HG03457 (cell line): Measurements from ENCODE around the gene JAML.
A peak's percentile ranks its signal among the peaks of the same experiment; 100 is the strongest.

ENCODE experiments used
- ATAC-seq: cut with Tn5 transposase; IDR thresholded peaks from one replicate; pipeline ENCODE4 v1.9.1; 2021; ENCODE audit warnings: moderate number of reproducible peaks; ENCODE audit not compliant: unreplicated experiment

Gene JAML

DNA sequence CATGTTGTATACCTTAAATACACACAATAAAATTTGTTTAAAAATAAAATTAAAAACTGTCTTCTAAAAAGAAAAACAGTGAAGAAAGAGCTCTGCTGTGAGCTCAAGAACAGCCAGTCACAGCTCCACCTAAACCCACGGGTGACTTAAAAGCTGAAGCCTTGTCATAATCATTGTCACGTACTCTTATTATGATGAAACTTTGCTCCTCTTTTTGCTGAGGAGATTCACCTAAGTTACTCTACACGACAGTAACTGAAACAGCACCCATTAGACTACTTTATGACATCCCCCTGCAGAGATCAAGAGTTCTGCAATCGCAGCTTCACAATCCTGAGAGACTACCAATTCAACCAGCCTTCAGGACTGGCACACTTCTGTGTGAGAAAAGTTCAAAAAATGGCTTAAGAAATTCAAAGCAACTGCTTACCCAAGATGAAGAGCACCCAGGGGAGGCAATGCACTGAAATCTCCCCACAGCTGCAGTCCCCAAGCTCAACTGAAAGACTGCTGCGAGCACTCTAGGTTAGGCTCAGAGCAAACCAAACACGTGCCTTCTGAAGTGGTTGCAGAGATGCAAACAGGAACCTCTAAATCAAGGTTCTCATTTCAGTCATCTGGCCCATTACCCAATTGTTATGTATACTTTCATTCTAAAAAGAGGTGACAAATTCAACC is at the start of gene JAML:
JAML (minus strand) TSS at position 501 of the 678 bp plus-strand sequence. CDS start 10,145 bp downstream, outside the sequence.
- ATAC-seq = no peak

- no peak for ATAC-seq
These were observed 49.4 kb upstream of the JAML start for GRCh38 chr11:118274186-118274585.

DNA sequence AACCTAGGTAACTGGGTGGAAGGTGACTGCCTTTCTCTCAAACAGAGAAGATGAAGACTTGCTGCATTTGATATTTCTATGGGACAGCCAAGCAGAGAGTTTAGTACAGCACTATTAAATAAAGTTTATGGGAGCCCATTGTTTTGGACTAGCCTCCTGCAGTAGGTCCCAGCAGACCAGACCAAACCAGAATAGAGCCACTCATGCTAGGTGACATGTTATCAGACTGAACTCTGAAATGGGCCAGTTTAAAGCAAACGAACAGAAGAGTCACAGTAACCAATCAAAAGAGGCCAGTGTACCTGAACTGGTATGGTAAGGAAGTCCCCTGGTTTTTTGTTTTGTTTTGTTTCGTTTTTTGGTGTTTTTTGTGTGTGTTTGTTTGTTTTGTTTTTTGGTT is 47.2 kb upstream of the JAML start:
- no peak for ATAC-seq

GRCh38 chr11:118267486-118267885 is 42.7 kb upstream of the JAML start:
- no peak for ATAC-seq

DNA sequence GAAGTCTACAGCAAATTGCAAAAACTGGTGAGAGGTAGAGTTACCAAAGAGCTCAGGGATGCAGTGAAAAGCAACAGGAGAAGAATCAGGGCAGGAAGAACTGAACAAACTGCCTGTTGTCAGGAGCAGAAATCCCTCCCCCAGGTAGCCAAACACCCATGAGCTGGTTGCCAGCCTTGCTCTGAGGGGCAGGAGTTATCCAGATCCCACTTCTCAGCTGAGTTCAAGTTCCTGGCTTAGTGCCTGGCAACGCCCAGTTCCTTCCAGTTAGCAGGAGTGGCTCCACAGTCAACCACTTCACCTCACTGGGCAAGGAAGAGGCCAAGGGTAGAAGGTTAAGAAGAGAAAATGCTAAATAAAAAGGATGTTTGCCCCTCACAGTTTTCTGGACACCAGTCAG is 41.1 kb upstream of the JAML start:
- ATAC-seq = no peak

GRCh38 chr11:118264569-118265465 is 40.0 kb upstream of the JAML start:
- no peak for ATAC-seq

- ATAC-seq = no peak
These were observed 39.1 kb upstream of the JAML start, which contains the start of gene MPZL2 for GRCh38 chr11:118263695-118264568. Gene MPZL2, minus strand, starts transcription at chr11:118264297. Its CDS starts 144 bp downstream, at chr11:118264153.

- no peak for ATAC-seq
These were observed 38.3 kb upstream of the JAML start for GRCh38 chr11:118263112-118263511.

DNA sequence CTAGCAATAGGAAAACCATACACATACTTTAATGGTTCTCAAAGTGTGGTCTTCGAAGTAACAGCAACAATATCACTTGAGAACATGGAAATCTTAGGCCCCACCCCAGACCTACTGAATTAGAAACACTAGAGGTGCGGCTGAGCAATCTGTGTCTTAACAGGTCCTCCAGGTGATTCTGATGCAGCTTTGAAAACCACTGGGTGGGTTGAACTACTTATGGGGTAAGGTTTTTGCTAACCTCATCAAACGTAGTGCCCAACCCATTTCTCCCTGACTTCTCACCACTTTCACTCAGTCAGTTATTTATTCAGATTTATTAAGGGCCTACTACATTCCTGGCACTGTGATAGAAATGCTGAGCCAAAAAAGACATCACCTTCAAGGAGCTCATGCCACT is 35.5 kb upstream of the JAML start:
- ATAC-seq = no peak

GRCh38 chr11:118259138-118259537 is 34.3 kb upstream of the JAML start:
- no peak for ATAC-seq

DNA sequence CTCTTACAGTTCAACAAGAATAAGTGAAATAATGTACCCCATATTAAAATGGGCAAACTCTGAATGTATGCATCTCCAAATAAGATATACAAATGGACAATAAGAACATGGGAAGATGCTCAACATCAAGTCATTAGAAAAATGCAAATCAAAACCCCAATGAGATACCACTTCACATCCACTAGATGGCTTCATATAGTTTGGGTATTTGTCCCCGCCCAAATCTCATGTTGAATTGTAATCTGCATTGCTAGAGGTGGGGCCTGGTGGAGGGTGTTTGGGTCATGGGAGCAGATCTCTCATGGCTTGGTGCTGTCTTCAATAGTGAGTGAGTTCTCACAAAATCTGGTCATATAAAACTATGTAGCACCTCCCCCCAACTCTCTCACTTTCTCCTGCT is 33.6 kb upstream of the JAML start:
- ATAC-seq = no peak

GRCh38 chr11:118252688-118253087 is 27.9 kb upstream of the JAML start:
- no peak for ATAC-seq

DNA sequence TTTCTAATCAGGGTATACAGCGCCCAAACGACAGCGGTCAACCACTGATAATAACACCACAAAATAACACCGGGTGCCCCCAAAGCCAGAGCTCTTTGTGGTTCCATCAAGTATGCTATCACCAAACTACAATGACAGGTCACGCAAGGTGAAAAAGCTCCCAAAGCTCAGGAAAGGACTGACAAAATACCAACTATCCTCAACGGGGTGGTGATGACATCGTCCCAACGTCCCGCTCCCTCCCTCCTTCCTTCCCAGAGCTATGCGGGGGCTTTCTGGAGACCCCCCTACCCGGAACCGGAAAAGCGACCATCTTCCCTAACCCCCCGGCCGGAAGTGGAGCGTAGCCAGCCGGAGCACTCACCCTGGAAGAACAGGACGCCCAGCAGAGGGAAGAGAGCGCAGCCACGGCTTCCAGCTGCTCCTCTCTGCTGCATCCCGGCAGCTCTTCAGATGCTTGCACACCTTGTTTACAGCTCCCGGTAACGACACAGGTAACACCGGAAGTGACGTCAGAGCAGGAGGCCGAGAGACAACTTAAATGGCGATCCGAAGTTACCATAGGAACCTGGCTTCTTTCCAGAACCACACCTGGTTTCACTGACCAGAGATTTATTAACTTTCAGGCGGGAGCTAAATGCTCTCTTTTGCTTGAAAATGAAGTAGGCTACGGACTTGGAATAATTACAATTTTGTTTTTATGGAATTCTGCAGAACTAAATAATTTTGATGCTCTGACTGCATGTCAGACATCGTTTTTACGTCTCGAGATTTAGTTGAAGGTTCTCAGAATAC is 27.2 kb upstream of the JAML start, which contains the start of gene MPZL3:
MPZL3 (minus strand) TSS at position 508 of the 795 bp plus-strand sequence; CDS start at position 437, 71 bp downstream.
- ATAC-seq = no peak

DNA sequence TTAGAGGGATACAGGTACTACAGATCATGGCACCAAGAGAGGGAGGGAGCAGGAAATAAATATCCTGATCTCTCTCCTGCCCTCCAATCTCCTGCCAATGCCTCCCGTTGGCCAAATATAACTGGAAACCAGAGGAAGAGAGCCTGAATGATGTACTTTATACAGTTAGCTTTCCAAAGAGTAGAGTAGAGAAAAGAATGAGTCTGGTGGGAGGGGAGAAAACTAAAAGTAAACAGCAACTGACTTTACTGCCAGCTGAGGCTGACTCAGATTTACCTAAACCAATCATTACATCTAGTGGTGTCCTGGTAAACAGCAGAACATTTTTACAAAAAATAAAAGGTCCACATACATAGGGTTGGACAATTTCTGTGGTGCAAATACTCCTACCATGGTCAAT is 22.2 kb upstream of the JAML start:
- ATAC-seq = no peak

- ATAC-seq = no peak
These were observed 21.2 kb upstream of the JAML start for GRCh38 chr11:118245936-118246562.

GRCh38 chr11:118243993-118244762 is 19.4 kb upstream of the JAML start:
- ATAC-seq = no peak

- ATAC-seq = no peak
These were observed 18.4 kb upstream of the JAML start for GRCh38 chr11:118243161-118243560.

- ATAC-seq = peak; percentile 5
These were observed 16.9 kb upstream of the JAML start for GRCh38 chr11:118241764-118242098.
